Cortex of kidney (tissue), 1 donor: ENCODE measurements around the gene ZSCAN1.

Experiments
- DNase-seq: peaks from one replicate; lab custom pipeline; 2025; lab: John Stamatoyannopoulos, UW

The ZSCAN1 gene

GRCh38 chr19:58084596-58085347, 50.9 kb downstream of the ZSCAN1 start:
- no peak for DNase-seq

GRCh38 chr19:58085348-58085875, 51.6 kb downstream of the ZSCAN1 start:
- DNase-seq = no peak

- no peak for DNase-seq
Measured at GRCh38 chr19:58086825-58087710, 53.2 kb downstream of the ZSCAN1 start.

DNA sequence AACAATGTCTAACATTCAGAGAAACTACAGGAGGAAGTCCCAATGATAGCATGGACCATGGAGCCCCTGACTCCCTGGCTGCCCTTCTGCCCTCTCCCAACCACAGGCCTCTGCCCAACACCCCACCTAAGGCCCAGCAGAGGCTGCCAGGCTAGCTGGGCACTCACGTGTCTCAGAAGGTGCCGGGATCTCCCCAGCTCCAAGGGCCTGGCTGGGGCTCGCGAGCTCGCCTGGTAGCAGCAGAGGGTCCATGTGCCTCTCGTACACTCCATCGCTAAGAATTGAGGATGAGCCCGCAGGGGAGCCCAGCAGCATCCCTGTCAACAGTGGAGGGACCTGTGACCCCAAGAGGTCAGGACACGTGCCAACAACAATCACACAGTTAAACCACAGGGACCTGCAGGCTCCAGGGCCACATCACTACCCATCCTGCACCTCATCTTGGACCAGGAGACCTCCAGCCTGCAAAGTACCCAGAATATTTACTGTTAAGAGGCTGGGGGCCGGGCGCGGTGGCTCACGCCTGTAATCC, 54.8 kb downstream of the ZSCAN1 start:
- no peak for DNase-seq

DNA sequence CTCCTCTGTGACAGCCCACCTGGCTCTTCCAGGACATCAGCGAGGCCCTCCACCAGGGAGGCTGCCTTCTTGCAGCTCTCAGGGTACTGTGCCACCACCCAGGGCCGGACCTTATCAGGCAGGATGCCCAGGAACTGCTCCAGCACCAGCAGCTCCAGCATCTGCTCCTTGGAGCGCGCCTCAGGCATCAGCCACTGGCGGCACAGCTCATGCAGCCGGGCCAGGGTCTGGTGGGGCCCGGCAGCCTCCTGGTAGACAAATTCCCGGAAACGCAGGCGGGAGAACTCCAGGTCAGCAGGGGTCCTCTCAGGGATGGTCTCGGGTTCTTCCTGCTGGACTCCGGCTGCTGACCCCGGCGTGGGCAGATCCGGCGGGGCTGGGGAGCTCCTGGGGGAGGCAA, 56.0 kb downstream of the ZSCAN1 start:
- DNase-seq = no peak

DNA sequence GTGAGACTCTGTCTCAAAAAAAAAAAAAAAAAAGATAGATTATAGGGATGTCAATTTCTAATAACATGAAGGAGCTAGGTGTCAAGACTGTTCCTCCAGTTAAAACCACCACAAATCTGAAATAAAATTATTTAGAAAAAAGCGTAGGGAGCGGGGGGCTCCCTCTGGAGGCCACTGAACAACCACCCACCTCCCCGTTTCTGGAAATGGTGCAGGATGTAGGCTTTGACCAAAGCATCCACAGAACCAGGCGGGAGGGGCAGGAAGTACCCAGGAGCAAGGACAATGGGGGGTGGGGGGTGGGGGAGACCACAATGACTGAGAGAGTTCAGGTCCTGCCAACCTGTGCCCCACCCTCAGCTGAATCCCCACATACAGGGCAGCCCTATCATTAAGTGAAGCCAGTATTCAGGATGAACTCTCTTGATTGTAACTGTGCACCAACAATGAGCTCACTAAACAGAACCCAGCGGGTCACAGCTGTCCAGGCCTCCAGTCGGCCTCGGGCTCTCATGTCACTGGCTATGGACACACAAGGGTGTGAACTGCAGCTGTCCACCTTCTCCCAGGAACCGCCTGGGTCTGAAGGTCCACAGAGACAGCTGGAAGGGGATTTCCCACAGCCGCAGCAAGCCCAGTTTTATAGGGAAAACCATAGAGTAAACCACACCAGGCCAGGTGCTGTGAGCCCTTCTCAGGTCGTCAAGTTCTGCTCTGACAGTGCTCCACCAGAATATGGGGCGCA, 57.6 kb downstream of the ZSCAN1 start:
- no peak for DNase-seq

GRCh38 chr19:58093071-58093470, 59.2 kb downstream of the ZSCAN1 start:
- no peak for DNase-seq

- no peak for DNase-seq
Measured at GRCh38 chr19:58095328-58095727, 61.5 kb downstream of the ZSCAN1 start.

GRCh38 chr19:58096884-58097283, 63.1 kb downstream of the ZSCAN1 start:
- no peak for DNase-seq

DNA sequence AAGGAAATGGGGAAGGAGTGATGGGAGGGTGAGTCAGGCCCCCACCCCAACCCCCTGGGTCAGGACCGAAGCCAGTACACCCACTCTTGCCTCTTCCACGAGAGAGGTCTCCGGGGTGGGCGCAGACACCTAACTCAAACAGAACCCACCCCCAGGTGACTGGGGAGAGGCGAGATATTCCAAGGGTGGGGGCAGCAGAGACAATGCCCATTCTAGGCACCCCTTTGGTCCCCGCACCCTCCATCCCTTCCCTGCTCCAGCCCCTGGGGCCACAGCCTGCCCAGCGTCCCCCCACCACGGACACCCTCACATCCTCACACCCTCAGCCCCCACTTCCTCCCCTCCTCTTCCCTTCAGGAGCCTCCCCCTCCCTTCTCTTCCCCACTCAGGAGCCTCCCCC, 63.5 kb downstream of the ZSCAN1 start:
- DNase-seq = no peak

DNA sequence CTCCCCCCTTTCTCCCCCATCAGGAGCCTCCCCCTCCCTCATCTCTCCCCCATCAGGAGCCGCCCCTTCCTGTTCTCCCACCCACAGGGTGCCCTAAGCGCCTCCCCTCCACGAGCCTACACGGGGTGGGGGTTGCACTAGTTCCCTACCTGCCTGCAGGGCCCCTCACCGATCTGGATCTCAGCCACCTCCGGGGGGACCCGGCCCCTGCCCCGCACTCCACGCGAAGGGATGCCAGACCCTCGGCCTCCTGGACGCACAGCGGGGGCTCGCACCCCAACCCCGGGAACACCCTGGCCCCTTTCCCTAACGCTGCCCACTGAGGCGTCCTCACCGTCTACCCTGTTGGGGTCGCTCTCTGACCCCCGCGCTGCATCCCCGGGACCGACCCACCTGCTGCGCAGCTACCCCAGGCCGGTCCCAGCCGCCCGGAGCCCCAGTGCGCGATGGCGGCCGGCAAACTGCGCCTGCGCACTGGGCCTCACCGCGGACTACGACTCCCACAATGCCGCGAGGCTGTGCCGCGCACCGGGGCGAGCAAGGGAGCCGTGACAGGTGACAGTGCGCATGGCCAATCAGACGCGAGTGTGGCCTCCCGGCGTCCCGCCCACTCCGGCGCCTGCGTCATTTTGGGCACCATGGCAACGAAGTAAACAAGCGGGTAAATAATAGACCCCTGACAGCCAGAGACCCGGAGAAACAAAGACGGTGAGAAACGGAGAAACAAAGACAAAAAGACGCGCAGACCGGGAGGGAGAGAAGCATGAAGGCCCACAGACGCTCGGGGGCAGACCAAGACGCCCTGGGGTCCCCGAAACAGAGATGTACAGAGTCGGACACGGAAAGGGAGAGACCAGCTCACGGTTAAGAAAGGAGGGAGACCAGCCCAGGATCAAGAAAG, 64.2 kb downstream of the ZSCAN1 start, which contains the start of gene ZSCAN18:
Gene ZSCAN18 (minus strand): TSS at position 451 of the 901 bp plus-strand sequence. CDS start 7,964 bp downstream, outside the sequence.
- DNase-seq = no peak

DNA sequence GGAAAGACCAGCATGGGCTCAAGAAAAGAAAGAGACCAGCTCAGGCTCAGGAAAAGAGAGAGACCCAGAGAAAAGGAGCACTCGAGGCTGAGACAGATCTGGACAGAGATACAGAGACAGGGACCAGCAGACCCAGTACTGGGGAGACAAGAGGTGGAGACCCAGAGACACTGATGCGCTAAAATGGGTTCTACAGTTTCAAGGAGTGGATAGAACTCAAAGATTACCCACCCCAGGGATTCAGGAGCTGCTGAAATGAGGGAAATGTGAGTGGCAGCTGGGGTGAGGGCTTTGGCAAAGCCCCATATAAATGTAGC, 64.8 kb downstream of the ZSCAN1 start:
- DNase-seq = no peak
